ENCODE results near the gene SMDT1.
"Not testable (repeated sequence)": the region's sequence is repeated elsewhere in the genome, so short reads cannot be mapped to it uniquely, and the experiment has no call there.

The SMDT1 gene

DNA sequence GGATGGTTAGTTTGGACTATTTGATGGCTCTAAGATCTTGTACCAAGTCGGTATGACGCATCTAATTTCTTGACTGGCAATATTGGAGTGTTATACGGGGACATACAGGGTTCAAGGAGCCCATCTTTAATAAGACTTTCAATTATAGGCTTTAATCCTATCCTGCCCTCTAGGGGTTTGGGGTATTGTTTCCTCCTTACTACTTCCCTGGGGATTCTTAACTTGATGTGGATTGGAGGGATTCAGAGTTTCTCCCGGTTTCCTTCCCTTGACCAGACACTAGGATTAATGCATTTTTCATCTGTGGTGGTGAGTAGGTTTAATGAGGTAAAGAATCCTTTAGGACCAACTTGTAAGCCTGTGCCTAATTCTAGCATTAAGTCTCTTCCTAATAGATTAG is 32.3 kb downstream of the SMDT1 start:
- DNase-seq (ENCODE audit: low spot score), result no peak

DNA sequence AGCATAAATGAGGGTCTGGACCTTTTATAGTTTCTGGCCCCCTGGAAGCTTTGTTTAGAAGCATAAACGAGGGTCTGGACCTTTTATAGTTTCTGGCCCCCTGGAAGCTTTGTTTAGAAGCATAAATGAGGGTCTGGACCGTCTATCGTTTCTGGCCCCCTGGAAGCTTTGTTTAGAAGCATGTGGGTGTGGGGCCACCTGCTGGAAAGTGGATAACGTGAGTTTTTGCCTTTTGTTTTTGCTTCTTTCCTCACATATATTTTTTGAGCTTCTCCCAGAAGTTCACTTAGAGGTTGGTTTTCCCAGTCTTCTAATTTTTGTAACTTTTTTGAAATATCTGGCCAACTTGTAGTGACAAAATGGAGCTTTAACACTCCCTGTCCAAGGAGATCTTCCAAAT is 33.3 kb downstream of the SMDT1 start:
- DNase-seq (ENCODE audit: low spot score), result not testable (repeated sequence)

DNA sequence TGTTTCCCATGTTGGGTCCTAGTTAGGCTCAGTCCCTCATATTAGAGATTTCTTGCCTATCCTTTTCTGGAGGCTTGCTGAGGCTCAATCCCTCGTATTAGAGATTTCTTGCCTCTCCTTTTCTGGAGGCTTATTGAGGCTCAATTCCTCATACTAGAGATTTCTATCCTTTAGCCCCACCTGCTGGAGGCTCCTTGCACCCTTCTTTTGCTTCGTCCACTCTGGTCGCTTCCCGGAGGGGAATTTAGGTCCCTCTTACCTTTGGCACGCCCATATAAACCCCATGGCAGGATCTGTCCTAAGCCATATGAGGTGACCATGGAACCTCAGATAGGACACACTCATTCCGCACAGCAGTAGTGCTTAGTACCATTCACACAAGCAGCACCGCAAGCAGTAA is 35.2 kb downstream of the SMDT1 start:
- peak; percentile 19 for DNase-seq (ENCODE audit: low spot score)

DNA sequence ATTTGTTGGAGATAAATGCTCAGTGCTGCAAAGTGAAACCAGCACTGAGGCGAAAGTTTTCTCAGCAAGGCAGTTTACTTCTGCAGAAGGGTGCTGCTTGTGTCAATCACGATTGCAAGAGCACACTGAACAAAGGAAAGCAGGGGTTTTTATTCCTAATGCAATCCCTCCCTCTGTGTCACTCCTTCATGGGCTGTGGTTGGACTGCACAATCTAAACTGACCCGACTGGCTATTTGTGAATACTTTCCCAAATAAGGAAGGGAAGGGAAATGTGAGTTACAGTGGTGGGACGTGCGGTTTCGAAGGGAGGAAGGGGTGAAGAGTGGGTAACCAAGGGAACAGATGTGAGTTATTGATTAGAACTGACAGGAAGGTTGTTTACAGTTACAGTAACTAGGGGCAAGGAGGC is 35.9 kb downstream of the SMDT1 start:
- not testable (repeated sequence) for DNase-seq (ENCODE audit: low spot score)

DNA sequence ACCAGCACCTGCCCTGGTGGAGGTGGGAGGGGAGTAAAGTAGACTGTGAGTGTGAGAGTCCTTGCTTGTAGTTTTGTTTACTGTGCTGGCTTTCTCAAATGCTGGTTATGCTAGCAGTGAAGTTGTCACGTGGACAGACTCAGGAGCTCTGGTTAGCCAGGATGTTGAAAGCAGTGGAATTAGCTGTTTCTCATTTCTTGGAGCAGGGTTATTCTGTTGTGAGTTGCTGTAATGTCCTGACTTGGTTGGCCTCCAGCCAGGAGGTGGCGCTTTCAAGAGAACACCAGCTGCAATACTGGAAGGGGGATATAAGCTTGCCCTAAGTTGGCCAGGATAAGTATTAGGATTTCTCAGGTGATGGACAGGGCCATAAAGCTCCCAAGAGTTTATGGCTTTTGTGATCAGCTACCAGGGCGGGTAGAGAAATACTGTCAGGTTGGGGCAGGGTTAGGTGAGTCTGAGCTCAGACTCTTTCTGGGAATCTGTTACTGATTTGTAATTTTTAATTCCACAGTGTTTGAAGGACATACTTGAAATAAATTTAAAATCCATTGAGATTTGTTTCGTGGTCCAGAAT is 37.4 kb downstream of the SMDT1 start:
- DNase-seq (ENCODE audit: low spot score), result no peak

DNA sequence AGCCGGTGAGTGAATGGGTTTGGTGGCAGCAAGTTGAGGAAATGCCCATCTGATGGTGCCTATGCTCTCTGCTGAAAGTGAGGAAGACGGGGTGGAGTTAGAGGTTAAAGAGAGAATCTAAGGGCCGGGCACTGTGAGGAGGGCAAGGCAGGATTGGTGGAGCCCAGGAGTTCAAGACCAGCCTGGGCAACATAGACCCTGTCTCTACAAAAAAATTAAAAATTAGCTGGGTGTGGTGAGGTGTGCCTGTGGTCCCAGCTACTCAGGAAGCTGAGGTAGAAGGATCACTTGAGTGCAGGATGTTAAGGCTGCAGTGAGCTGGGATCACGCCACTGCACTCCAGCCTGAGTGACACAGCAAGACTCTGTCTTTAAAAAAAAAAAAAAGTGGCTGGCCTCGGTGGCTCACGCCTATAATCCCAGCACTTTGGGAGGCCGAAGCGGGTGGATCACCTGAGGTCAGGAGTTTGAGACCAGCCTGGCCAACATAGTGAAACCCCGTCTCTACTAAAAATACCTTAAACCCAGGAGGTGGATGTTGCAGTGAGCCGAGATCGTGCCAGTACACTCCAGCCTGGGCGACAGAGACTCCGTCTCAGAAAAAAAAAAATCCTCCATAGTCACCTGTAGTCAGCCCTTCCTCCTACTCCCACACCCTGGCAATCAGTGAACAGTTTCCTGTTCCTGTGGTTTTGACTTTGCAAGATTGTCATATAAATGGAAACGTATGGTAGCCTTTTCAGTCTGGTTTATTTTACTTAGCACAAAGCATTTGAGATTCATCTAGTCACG is 40.9 kb downstream of the SMDT1 start:
- not testable (repeated sequence) for DNase-seq (ENCODE audit: low spot score)

DNA sequence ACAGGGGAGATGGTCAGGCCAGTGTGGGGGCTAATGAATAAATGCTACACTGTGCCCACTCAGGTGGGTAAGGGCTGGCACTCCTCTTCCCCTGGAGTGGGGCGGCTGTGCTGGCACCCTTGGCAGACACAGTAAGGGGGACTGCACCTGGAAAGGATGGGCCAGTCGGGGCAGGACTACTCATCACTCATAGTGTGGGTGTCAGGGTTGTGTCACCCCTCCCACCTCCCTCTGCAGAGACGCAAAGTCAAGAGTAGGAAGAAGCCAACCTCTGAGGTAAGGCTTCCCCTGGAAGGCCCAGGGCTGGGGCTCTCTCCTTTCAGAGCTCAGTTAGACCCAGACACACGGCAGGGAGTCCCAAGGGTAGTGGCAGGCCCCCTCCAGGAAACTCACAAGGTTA is 44.0 kb downstream of the SMDT1 start:
- DNase-seq (ENCODE audit: low spot score), result not testable (repeated sequence)

DNA sequence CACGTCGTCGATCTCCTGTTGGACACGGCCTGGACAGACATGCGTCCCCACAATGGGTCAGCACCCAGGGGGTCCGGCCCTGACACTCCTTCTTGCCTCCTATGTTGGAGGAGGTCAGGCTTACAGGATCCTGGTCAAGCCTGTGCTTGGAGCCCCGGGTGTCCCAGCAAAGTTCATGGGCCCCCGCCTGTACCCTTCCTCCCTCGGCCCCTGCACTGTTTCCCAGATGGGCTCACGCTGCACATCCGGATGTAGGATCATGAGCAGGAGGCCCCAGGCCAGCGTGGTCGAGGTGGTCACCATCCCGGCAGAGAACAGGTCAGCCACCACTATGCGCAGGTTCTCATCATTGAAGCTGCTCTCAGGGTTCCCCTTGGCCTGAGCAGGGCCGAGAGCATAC is 48.1 kb downstream of the SMDT1 start:
- no peak for DNase-seq (ENCODE audit: low spot score)

DNA sequence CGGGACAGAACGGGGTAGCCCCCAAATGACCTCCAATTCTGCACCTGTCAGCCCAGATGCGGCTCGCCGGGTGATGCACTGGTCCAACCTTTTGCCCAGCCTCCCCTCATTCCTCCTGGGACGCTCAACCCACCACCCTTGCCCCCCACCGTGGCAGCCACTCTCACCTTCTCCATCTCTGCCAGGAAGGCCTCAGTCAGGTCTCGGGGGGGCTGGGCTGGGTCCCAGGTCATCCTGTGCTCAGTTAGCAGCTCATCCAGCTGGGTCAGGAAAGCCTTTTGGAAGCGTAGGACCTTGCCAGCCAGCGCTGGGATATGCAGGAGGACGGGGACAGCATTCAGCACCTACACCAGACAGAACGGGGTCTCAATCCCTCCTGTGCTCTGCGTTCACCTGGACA is 48.5 kb downstream of the SMDT1 start:
- not testable (repeated sequence) for DNase-seq (ENCODE audit: low spot score)

DNA sequence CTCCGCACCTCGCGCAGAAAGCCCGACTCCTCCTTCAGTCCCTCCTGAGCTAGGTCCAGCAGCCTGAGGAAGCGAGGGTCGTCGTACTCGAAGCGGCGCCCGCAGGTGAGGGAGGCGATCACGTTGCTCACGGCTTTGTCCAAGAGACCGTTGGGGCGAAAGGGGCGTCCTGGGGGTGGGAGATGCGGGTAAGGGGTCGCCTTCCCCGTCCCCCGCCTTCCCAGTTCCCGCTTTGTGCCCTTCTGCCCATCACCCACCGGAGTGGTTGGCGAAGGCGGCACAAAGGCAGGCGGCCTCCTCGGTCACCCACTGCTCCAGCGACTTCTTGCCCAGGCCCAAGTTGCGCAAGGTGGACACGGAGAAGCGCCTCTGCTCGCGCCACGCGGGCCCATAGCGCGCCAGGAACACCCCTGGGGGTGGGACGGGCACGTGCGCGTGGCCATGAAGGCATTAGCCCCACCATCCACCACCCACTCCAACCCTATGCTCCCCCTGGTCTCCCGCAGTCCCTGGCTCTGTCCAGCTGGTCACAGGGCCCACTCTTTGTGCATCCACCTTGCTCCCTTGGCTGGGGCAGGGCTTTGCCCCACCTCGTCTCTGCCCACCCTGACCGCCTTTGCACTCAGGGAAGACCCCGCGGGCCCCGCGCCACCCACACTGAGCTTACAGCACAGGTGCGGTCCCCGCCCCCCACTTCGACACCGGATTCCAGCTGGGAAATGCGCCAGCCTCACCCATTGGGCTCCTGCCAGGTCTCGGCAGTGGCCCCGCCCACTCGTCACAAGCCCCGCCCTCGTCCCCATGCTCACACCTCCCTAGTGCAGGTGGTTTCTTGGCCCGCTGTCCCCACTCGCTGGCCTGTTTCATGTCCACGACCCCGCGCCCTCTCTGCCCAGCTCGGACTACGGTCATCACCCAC is 49.5 kb downstream of the SMDT1 start:
- DNase-seq (ENCODE audit: low spot score), result not testable (repeated sequence)

DNA sequence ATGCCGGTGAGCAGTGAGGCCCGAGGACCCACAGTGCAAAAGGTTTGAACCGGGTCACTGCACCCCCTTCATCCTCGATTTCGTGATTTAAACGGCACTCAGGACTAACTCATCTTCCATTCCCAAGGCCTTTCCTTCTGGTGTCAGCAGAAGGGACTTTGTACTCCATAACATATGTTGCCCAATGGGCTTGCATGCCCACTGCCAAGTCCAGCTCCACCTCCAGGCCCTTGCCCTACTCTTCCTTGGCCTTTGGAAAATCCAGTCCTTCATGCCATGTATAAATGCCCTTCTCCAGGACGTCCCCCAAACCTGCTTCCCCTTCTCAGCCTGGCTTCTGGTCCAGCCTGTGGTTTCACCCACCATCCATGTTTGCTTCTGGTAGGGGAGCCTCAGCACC is 50.7 kb downstream of the SMDT1 start:
- not testable (repeated sequence) for DNase-seq (ENCODE audit: low spot score)

DNA sequence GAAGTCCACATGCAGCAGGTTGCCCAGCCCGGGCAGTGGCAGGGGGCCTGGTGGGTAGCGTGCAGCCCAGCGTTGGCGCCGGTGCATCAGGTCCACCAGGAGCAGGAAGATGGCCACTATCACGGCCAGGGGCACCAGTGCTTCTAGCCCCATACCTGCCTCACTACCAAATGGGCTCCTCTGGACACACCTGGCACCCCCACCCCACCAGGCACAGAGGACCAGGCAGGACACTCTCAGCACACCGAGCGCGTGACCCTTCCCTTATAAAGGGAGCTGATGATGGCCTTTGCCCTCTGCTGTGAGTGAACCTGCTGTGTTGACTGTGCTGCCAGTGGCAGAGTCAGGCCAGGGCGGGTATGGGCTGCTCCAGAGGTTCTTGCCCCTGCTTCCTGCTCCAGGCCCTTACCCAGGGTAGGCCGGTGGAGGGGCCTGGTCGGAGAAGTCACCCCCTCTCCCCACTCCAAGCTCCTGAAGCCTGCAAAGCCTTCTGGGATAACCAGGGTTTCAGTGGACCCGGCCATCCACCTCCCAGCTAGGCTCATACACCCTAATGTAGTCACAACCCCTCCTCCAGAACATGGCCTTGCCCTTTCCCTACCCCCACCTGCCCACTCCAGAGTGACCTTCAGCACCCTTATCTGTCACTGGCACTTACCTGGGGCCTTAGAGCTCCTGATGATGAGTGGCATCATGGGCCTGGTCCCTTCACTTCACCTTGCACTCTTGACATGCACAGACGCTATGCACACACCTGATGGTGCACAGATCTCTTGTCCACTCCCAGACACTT is 51.3 kb downstream of the SMDT1 start, which contains the start of gene CYP2D6:
CYP2D6 (minus strand) TSS at position 172 of the 793 bp plus-strand sequence; CDS start at position 153, 19 bp downstream.
- DNase-seq (ENCODE audit: low spot score), result not testable (repeated sequence)

DNA sequence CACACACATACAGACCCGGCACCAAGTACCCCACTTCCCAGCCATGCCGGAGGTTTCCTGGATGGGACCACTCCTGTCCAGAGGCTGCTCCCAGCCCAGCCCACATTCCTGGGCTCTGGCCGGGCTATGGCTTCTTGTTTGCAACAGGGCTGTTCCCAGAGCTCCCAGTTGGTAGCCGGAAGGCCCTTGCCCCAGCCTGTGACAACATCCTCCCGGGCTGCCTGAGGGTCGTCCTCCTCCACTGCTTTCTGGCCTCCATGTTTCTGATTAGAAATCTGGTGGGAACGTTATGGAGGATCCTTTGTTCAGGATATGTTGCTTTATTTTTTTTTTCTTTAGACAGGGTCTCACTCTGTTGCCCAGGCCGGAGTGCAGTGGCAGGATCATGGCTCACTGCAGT is 52.1 kb downstream of the SMDT1 start:
- DNase-seq (ENCODE audit: low spot score), result no peak

DNA sequence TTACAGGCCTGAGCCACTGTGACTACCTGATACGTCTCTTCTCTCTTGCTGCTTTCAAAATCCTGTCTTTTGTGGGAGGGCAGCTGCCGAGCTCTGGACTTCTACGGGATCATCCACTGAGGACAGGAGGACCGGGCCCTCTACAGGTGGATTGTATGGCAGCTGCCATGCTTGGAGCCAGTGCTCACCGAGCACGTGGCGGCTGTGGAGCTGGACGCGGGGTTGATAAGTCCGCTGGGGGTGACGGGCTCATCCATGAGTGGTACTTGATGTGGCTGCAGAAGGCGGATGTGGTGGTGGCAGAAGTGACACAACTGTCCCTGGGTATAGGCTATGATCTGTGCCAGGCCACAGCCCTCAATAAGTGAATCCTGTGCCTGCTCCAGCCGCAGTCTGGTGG is 53.0 kb downstream of the SMDT1 start:
- DNase-seq (ENCODE audit: low spot score), result no peak
